SU-DHL-6 (cell line): Measurements from ENCODE around the gene LSR.

Source experiments
- CTCF ChIP-seq: fragments of 200-600 bp; sonication (generic); IDR thresholded peaks from one replicate; pipeline ENCODE4 v1.5.1; 2017; ENCODE audit warnings: antibody characterized with exemption, mild to moderate bottlenecking, low read length, moderate library complexity; ENCODE audit not compliant: insufficient read depth, poor library complexity, severe bottlenecking
- EZH2phosphoT487 ChIP-seq: fragments of 200-600 bp; sonication (generic), shearing (Covaris generic); conservative IDR thresholded peaks from 2 replicates; pipeline ENCODE4 v1.6.1; 2018; ENCODE audit warnings: mild to moderate bottlenecking, antibody characterized with exemption, low read length, moderate library complexity, mixed read lengths

DNA sequence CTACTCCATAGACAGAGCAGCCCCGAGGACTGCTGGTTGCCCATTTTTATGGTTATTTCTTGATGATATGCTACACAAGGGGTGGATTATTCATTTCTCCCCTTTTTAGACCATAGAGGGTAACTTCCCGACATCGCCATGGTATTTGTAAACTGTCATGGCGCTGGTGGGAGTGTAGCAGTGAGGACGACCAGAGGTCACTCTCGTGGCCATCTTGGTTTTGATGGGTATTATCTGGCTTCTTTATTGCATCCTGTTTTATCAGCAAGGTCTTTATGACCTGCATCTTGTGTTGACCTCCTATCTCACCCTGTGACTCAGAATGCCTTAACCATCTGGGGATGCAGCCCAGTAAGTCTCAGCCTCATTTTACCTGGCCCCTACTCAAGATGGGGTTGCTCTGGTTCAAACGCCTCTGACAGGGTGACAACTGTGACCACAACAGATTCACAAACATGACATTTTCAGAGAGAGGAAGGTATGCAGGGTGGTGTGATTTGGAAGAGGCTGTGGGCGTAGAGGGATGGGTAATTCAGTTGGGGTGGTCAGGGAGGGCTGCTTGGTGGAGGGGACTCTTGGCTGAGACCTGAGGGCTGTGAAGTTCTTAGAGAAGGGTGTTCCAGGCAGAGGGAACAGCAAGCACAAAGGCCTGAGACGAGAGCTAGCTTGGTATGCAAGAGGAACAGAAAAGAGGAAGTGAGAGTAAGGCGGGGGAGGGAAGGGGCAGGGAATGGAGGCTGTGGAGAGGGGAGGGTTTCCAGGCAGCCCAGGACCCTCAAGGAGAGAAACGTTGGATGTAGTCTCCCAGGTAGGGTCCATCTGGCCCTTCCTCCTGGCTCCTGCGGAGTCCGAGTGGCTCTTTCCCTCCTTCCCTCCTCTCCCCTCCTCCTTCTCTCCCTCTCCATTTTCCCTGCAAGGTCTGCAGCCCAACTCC lies 43.7 kb upstream of the LSR start:
- TF ChIP-seq EZH2phosphoT487 (no peak), CTCF (no peak)
